HG03045 (cell line): ENCODE data around the gene CYFIP2.

Experiments used
- ATAC-seq: cut with Tn5 transposase; IDR thresholded peaks from one replicate; pipeline ENCODE4 v1.9.1; 2021; ENCODE audit warnings: mild to moderate bottlenecking, moderate library complexity; ENCODE audit not compliant: unreplicated experiment

Gene CYFIP2

GRCh38 chr5:157352756-157353340, 86.9 kb downstream of the CYFIP2 start:
- no peak for ATAC-seq

GRCh38 chr5:157354800-157355199, 88.9 kb downstream of the CYFIP2 start:
- no peak for ATAC-seq

- ATAC-seq: no peak
Observed at GRCh38 chr5:157356576-157356975, 90.7 kb downstream of the CYFIP2 start.

- no peak for ATAC-seq
Observed at GRCh38 chr5:157357823-157358222, 91.9 kb downstream of the CYFIP2 start.

GRCh38 chr5:157358871-157359270, 92.9 kb downstream of the CYFIP2 start:
- no peak for ATAC-seq

GRCh38 chr5:157359356-157360055, 93.6 kb downstream of the CYFIP2 start:
- no peak for ATAC-seq

GRCh38 chr5:157362012-157362411, 96.1 kb downstream of the CYFIP2 start:
- ATAC-seq: no peak

- no peak for ATAC-seq
Observed at GRCh38 chr5:157362502-157362901, 96.6 kb downstream of the CYFIP2 start.

GRCh38 chr5:157362982-157363381, 97.1 kb downstream of the CYFIP2 start:
- no peak for ATAC-seq

GRCh38 chr5:157365732-157366131, 99.8 kb downstream of the CYFIP2 start:
- ATAC-seq: no peak

- ATAC-seq: no peak
Observed at GRCh38 chr5:157366741-157367674, 101.1 kb downstream of the CYFIP2 start.

- ATAC-seq: no peak
Observed at GRCh38 chr5:157369507-157369906, 103.6 kb downstream of the CYFIP2 start.

- ATAC-seq: no peak
Observed at GRCh38 chr5:157370967-157371366, 105.0 kb downstream of the CYFIP2 start.

- ATAC-seq: no peak
Observed at GRCh38 chr5:157371655-157372471, 105.9 kb downstream of the CYFIP2 start.

GRCh38 chr5:157372472-157372822, 106.5 kb downstream of the CYFIP2 start:
- ATAC-seq: no peak

GRCh38 chr5:157378509-157378908, 112.6 kb downstream of the CYFIP2 start:
- no peak for ATAC-seq

- no peak for ATAC-seq
Observed at GRCh38 chr5:157379983-157380382, 114.1 kb downstream of the CYFIP2 start.

- no peak for ATAC-seq
Observed at GRCh38 chr5:157381746-157382145, 115.8 kb downstream of the CYFIP2 start.

- no peak for ATAC-seq
Observed at GRCh38 chr5:157382996-157383800, 117.3 kb downstream of the CYFIP2 start.
